GF-D8 (cell line): ENCODE results near the gene INO80E.

Experiments
- DNase-seq: peaks from one replicate; lab custom pipeline; 2025; lab: John Stamatoyannopoulos, UW

Gene INO80E

DNA sequence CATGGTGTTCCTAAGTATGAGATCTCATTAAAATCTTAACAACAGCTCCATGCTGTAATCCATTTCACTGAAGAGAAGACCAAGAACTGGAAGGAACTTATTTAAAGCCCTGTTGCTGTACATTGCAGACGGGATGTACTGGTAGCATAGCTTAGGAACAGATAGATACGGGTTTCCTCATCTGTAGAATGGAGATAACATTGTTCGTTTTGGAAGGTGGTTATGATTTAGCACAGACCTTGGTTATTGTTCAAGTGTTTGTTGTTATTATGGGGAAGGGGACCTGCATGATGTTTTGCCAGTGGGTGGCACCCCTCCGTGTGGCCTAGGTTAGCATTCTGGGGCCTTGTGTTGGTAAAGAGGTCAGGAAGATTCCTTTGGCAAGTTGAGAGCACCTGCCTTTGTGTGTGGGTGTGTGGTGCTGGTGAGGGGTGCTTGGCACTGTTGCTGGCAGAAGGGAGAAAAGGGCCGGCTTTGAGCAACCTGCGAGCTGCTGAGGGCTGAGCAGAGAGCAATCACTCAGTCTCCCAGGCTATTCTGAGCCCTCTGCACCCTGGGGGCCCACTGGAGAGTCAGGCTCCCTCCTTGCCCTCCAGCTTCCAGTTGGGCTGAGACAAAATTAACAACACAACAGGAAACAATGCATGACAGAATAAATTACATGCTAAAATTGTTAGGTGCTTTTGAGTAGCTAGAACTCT lies 20.1 kb upstream of the INO80E start:
- DNase-seq: no peak

DNA sequence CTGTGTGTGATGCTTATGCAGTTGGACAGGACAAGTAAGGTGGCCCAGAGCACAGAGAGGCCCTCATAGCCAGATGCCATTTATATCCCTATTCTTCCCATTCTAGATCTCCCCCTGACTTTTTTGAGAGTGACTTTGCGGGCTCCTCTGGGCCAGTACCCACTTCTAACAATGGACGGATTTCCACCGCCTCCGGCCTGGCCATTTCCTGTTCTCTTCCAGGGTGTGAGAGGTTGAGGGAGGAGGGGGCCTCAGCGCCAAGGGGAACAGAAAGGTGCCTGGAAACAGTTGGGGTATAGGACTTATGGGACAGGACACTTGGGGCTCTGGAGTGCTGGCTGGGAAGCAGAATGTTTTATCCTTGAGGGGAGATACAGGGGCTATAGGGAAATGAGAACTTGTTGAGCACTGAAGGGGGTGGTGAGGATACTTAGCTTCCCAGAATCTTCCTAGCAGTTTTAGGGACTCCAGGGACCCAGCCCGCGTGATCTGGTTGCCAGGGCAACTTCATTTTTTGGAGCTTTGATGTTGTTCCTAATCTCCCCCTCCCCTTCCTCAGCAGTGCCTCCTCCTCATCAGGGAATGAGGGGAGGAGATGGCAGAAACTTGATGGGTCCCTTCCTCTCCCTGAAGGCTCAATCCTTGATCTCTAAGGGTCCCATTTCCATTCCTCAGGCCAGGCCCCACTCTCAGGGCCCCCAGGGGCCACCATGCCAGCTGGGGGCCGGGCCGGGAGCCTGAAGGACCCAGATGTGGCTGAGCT lies 18.8 kb upstream of the INO80E start:
- DNase-seq: no peak

DNA sequence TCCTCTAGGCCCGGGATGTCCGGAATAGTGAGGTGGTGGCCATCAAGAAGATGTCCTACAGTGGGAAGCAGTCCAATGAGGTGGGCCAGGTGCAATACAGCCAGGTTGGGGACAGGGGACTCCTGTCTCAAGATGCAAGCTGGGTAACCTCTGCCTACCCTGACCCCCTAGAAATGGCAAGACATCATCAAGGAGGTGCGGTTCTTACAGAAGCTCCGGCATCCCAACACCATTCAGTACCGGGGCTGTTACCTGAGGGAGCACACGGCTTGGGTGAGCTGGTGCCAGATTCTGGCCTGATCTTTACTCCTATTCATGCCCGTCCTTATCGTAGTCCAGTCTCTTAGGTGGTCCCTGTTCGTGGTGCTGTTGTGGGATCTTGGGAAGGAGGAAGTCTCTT lies 18.0 kb upstream of the INO80E start:
- no peak for DNase-seq

DNA sequence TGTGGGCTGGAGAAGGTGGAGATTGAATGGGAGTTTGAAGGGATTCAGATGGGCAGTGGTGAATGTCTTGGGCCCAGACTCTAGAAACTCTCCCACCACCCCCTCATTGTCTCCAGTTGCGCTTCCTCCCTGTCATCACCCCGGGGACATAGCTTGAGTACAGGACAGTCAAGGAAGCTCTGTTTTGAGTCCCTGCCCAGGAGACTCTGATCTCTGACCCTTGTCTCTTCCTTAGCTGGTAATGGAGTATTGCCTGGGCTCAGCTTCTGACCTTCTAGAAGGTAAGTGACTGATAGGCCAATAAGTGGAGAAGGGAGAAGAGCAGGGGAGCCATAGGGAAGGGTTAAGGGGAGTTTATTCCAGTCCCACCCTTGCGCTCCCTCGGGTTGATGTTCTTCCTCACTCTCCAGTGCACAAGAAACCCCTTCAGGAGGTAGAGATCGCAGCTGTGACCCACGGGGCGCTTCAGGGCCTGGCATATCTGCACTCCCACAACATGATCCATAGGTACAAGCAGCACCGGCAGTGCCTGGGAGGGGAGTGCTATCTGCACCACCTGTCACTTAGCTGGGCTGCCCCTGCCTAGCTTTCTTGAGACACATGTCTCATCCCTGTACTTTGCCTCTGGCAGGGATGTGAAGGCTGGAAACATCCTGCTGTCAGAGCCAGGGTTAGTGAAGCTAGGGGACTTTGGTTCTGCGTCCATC lies 17.3 kb upstream of the INO80E start:
- DNase-seq: no peak

DNA sequence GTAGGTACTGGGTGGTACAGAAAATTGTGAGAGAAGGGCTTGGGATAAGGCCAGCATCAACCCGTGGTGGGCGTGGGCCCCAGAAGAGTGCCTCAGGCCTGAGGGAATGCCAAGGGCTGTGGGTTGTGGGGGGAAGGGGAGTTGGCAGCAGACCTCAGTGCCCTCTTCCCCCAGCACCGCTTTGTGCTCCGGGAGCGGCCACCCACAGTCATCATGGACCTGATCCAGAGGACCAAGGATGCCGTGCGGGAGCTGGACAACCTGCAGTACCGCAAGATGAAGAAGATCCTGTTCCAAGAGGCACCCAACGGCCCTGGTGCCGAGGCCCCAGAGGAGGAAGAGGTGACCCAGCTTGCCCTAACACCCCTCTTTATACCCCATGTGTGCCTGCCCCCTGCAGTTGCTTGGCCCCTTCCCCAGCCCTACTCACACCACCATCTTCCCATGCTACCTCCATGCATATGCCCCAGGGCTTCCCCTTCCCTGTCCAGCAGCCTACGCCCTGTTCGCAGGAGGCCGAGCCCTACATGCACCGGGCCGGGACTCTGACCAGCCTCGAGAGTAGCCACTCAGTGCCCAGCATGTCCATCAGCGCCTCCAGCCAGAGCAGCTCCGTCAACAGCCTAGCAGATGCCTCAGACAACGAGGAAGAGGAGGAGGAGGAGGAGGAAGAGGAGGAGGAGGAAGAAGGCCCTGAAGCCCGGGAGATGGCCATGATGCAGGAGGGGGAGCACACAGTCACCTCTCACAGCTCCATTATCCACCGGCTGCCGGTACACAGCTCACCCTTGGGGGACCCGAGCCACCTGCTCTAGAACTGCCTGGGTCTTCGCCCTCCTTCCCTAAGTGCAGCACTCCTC lies 13.3 kb upstream of the INO80E start:
- DNase-seq: no peak

DNA sequence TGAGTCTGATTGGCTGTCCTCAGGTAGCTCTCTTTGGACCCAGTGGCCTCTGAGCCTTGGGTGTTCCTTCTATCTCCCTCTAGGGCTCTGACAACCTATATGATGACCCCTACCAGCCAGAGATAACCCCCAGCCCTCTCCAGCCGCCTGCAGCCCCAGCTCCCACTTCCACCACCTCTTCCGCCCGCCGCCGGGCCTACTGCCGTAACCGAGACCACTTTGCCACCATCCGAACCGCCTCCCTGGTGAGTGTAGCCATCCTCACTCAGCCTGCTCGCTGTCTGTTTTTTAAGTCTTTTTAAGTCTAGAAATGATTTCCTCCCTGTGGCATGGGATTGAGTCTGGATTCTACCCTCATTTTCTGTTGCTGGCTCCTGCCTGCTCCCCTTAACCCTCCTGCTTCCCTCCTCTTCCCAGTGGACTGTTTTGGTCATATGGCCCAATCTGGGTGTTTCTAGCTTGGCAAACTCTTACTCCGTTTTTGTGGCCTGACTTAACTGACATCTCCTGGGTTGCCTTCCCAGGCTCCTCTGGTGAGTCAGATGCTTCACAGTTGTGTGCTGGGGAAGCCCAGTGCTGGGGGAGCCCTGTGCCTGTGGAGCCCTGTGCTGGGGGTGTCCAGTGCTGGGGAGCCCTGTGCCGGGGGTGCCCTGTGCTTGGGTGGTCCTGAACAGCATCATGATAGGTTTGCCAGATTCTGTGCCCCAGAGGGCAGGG lies 12.5 kb upstream of the INO80E start:
- no peak for DNase-seq

DNA sequence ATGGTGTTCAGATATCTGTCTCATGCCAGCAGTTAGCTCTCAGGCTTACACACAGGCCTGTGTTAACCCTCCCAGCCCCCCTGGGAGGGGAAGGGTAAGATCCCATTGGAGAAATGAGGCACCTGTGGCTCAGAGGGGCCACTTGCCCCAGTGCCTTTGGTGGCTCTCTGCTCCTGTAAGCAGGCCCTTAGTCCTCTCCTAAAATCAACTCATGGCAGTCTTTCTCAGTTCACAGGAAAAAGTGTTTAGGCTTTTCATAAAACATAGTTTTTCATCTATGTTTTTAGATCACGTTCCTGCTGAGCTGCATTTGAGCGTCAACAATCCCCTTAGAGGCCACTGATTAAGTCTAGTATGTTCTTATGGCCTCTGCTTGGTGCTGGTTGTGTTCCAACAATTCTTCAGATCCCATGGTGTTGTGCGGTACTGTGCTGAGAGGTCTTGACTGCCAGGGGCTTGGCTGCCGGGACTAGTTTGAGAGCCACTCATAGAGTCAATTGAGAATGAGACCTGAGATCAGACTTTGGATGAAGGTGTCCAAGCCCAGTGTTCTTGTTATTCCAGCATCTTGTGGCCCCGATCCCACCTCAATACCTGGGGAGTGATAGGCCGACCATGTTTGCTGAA lies 11.8 kb upstream of the INO80E start:
- DNase-seq: no peak

DNA sequence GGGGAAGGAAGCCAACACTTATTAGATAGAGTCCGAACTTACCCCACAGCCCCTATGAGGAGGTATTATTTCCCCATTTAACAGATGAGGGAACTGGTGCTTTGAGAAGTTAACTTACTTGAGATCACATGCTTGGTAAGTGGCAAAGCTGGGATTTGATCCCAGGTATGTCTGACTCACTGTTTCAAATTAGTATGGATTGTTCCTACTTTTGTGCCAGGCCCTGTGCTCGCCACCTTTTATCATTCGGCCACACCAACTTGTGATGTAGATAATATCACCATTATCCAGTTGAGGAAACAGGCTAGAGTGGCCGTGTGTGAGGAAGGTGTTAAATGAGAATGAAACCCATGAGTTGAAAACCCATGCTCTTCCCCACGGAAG lies 11.3 kb upstream of the INO80E start:
- no peak for DNase-seq

DNA sequence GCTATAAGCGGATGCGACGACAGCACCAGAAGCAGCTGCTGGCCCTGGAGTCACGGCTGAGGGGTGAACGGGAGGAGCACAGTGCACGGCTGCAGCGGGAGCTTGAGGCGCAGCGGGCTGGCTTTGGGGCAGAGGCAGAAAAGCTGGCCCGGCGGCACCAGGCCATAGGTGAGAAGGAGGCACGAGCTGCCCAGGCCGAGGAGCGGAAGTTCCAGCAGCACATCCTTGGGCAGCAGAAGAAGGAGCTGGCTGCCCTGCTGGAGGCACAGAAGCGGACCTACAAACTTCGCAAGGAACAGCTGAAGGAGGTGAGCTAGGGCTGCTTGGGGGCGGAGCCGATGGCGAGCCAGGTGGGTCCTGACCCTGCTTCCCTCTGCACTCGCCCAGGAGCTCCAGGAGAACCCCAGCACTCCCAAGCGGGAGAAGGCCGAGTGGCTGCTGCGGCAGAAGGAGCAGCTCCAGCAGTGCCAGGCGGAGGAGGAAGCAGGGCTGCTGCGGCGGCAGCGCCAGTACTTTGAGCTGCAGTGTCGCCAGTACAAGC lies 10.7 kb upstream of the INO80E start:
- DNase-seq: no peak

DNA sequence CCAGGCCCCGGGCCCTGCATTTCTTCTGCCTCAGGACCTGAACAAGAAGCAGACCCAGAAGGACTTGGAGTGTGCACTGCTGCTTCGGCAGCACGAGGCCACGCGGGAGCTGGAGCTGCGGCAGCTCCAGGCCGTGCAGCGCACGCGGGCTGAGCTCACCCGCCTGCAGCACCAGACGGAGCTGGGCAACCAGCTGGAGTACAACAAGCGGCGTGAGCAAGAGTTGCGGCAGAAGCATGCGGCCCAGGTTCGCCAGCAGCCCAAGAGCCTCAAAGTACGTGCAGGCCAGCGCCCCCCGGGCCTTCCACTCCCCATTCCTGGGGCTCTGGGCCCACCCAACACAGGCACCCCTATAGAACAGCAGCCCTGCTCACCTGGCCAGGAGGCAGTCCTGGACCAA lies 9.8 kb upstream of the INO80E start:
- no peak for DNase-seq

DNA sequence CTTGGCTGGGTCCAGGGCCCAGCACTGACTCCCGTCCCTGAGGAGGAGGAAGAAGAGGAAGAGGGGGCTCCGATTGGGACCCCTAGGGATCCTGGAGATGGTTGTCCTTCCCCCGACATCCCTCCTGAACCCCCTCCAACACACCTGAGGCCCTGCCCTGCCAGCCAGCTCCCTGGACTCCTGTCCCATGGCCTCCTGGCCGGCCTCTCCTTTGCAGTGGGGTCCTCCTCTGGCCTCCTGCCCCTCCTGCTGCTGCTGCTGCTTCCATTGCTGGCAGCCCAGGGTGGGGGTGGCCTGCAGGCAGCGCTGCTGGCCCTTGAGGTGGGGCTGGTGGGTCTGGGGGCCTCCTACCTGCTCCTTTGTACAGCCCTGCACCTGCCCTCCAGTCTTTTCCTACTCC lies 9.1 kb upstream of the INO80E start:
- DNase-seq: no peak

DNA sequence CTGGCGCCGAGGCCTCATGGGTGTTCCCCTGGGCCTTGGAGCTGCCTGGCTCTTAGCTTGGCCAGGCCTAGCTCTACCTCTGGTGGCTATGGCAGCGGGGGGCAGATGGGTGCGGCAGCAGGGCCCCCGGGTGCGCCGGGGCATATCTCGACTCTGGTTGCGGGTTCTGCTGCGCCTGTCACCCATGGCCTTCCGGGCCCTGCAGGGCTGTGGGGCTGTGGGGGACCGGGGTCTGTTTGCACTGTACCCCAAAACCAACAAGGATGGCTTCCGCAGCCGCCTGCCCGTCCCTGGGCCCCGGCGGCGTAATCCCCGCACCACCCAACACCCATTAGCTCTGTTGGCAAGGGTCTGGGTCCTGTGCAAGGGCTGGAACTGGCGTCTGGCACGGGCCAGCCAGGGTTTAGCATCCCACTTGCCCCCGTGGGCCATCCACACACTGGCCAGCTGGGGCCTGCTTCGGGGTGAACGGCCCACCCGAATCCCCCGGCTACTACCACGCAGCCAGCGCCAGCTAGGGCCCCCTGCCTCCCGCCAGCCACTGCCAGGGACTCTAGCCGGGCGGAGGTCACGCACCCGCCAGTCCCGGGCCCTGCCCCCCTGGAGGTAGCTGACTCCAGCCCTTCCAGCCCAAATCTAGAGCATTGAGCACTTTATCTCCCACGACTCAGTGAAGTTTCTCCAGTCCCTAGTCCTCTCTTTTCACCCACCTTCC lies 8.5 kb upstream of the INO80E start:
- no peak for DNase-seq

DNA sequence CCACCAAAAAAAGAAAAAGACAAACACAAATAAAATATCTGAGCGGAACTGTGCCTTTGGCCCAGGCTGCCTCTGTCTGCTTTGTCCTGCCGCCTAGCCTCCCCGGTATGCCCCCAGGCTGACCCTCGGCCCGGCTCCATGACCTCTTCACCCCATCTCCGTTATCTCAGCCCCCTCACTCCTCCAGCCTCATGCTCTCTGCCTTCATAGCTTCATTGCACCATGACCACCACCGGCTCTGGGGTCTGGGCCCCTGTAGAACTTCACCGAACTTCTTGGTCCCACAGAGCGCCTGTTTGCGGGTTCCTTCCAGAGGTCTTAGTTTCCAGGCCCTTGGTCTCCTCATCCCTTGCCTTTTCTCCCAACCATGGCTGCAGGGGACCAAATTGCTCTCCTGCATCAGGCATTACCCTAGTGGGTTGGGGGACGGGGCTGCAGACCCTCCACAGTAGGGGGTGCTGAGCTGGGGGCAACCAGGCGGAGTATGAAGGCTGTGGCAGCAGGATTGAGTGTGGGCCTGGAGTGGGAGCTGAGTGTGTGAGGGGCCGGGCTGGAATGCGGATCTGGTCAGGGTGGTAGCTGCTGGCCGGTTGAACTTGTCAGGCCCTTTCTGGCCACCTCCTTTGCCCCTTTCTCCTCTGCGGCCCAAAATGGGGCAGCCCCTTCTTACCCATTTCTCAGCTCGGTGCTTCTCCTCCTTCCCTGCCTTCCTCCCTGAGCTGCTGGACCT lies 7.5 kb upstream of the INO80E start:
- no peak for DNase-seq

DNA sequence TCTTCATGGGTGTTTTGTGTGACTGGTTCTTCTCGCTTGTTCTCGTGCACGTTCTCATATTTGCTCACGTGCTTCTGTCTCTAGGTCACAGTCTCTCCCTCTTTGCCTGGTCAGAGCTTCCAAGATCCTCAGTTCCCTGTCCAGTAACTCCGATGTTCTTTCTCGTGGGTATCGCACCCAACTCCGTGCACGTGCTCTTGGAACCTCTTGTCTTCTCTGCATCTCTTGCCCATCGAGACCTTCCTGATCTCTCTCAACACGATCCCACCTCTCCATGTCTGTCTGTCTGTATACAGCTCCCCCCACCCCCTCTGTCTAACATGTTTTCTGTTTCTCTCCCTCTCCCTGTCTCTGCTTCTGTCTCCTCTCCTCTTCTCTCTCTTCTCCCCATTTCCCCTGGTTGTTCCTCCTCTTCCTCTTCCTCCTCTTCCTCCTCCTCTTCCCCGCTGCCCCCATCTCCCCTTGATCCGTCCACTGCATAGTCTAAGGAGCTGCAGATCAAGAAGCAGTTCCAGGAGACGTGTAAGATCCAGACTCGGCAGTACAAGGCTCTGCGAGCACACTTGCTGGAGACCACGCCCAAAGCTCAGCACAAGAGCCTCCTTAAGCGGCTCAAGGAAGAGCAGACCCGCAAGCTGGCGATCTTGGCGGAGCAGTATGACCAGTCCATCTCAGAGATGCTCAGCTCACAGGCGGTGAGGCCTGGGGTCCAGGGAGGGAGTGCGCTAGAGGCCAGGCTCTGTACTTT lies 6.8 kb upstream of the INO80E start:
- no peak for DNase-seq

DNA sequence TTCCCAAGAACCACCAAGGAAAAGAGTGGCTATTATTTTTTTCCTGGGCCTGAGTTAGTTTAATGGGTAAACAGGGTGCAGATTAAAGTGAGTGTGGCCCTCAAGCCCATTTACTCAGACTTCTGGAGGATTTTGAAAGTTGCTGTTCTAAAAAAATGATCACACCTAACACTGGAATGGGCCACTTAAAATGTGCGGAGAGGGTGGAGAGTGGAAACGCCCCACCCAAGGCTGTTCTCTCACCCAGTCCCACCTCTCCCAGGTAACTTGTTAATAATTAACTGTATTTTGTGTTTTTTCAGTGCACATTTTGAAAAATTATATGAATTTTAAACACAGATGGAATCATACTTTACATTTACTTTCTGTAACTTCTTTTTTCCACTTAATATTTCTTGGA lies 6.0 kb upstream of the INO80E start:
- no peak for DNase-seq

DNA sequence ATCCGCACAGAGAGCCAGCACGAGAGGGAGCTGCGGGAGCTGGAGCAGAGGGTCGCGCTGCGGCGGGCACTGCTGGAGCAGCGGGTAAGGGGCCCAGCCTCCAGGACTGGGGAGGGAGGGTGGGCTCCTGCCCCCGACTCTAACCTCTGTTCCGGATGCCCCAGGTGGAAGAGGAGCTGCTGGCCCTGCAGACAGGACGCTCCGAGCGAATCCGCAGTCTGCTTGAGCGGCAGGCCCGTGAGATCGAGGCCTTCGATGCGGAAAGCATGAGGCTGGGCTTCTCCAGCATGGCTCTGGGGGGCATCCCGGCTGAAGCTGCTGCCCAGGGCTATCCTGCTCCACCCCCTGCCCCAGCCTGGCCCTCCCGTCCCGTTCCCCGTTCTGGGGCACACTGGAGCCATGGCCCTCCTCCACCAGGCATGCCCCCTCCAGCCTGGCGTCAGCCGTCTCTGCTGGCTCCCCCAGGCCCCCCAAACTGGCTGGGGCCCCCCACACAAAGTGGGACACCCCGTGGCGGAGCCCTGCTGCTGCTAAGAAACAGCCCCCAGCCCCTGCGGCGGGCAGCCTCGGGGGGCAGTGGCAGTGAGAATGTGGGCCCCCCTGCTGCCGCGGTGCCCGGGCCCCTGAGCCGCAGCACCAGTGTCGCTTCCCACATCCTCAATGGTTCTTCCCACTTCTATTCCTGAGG lies 5.0 kb upstream of the INO80E start:
- DNase-seq: no peak

DNA sequence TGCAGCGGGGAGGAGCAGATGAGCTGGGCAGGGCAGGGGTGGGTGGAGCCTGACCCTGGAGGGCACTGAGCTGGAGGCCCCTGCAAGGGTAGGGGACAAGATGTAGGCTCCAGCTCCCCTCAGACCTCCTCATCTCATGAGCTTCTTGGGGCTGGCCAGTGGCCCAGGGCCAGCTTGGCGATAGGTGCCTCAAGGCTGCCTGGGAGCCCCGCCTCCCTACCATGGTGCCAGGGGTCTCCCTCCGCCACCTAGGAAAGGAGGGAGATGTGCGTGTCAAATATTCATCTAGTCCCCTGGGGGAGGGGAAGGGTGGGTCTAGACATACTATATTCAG lies 4.5 kb upstream of the INO80E start:
- no peak for DNase-seq

DNA sequence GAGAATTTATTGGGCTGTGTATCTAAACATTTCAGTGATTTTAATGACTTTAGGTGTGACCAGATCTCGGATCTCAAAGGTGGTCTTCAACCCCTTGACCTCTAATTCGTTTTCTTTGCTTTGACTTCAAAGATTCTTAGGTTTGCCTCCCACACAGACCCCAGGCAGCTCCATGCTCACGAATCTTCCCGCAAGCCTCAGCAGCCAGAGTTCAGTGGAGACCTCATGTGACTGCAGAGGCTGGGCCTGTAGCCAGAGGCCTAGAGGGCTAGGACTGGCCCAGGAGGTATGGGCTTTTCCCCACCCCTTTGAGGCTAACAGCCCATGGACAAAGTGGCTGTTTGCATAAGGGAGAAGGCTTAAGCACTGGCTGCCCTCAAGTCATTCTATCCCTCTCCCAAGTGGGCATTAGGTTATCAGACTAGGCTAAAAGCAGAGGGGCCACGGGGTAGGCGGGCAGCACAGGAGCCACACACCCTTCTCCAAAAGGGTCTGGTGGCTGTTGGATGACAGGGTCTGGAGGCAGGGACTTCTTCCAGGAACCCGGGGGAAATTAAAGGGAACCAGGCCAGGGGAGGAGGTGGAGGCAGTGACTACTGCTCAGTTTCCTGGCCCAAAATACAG lies 3.6 kb upstream of the INO80E start:
- no peak for DNase-seq
